DOHH2 (cell line): Measurements from ENCODE around the gene TBKBP1.
A peak's percentile ranks its signal among the peaks of the same experiment; 100 is the strongest.

ENCODE experiments used
- H3F3A ChIP-seq: fragments of 200-600 bp; sonication (generic), shearing (Covaris generic); 2 replicates; pipeline ENCODE4 v1.6.0; 2016; ENCODE audit warnings: antibody characterized with exemption, mild to moderate bottlenecking; ENCODE audit not compliant: control insufficient read depth, insufficient read depth
- H3K27ac ChIP-seq: fragments of 200-600 bp; sonication (generic); 2 replicates; pipeline ENCODE4 v1.5.1; 2014; ENCODE audit warnings: low read depth, mild to moderate bottlenecking, low read length, moderate library complexity
- H3K27me3 ChIP-seq: fragments of 200-600 bp; sonication (generic); 2 replicates; pipeline ENCODE4 v1.6.1; 2014; ENCODE audit warnings: mild to moderate bottlenecking, low read length, mixed read lengths; ENCODE audit not compliant: control insufficient read depth
- H3K36me3 ChIP-seq: fragments of 200-600 bp; sonication (generic); 2 replicates; pipeline ENCODE4 v1.6.1; 2014; ENCODE audit warnings: mild to moderate bottlenecking, low read length, moderate library complexity, mixed read lengths; ENCODE audit not compliant: control insufficient read depth
- H3K4me1 ChIP-seq: fragments of 200-600 bp; sonication (generic); 2 replicates; pipeline ENCODE4 v1.6.1; 2014; ENCODE audit warnings: mild to moderate bottlenecking, low read length, mixed read lengths; ENCODE audit not compliant: control insufficient read depth
- H3K4me2 ChIP-seq: fragments of 200-600 bp; sonication (generic); 2 replicates; pipeline ENCODE4 v1.6.0; 2014; ENCODE audit warnings: mild to moderate bottlenecking, low read length, moderate library complexity
- H3K4me3 ChIP-seq: fragments of 200-600 bp; sonication (generic); 2 replicates; pipeline ENCODE4 v1.5.1; 2014; ENCODE audit warnings: mild to moderate bottlenecking, low read length, mixed read lengths
- H3K79me2 ChIP-seq: fragments of 200-600 bp; sonication (generic); 2 replicates; pipeline ENCODE4 v1.6.1; 2014; ENCODE audit warnings: mild to moderate bottlenecking, low read length, mixed read lengths; ENCODE audit not compliant: control insufficient read depth
- H3K9me2 ChIP-seq: fragments of 200-600 bp; sonication (generic); replicated peaks from 2 replicates; pipeline ENCODE4 v1.6.1; 2014; ENCODE audit warnings: mild to moderate bottlenecking, low read length, mixed read lengths; ENCODE audit not compliant: control insufficient read depth
- H3K9me3 ChIP-seq: fragments of 200-600 bp; sonication (generic); 2 replicates; pipeline ENCODE4 v1.6.1; 2014; ENCODE audit warnings: antibody characterized with exemption, low read length, mixed read lengths; ENCODE audit not compliant: control insufficient read depth, insufficient read depth
- H4K20me1 ChIP-seq: fragments of 200-600 bp; sonication (generic); 2 replicates; pipeline ENCODE4 v1.6.0; 2014; ENCODE audit warnings: low read depth, mild to moderate bottlenecking, antibody characterized with exemption, low read length, moderate library complexity; ENCODE audit not compliant: control insufficient read depth, insufficient read depth
- EZH2phosphoT487 ChIP-seq: fragments of 200-600 bp; sonication (generic); IDR thresholded peaks from 2 replicates; pipeline ENCODE4 v1.6.1; 2017; ENCODE audit warnings: borderline replicate concordance, mild to moderate bottlenecking, antibody characterized with exemption, low read length, moderate library complexity, mixed read lengths
- TF ChIP-seq, protein P1 (sequence below): fragments of 200-600 bp; sonication (generic); IDR thresholded peaks from one replicate; pipeline ENCODE4 v1.5.1; 2014; ENCODE audit warnings: antibody characterized with exemption, mild to moderate bottlenecking, low read depth, low read length; ENCODE audit not compliant: poor library complexity, severe bottlenecking

Gene TBKBP1

DNA sequence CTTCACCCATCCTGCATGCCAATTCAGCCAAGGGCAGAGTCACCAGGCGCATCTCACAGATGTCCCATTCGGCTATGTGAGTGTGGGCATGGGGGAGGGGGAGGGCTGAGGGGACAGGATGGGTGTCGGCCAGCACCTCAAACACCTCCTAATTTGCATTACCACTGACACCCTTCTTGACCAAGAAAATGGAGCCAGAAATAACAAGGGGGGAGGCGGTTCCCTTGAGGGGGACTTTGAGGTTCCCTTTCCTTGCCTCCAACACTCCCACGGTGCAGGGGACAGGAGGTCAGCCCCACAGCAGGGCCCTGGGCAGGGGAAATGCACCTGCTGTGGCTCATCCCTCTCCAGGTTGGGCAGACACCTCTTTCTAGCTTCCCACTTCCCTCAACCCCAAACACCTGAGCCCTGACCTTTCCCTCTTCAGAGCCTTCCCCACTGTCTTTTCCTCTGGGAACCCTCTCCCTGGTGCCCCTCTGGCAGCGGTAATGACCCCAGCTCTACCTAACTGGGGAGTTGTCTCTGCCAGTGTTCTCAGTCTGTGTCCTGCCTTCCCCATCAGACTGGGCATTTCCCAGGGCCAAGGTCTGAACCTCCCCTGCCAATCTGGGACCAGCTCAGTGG lies 20.9 kb downstream of the TBKBP1 start:
- H3K27me3 ChIP-seq = peaks cover 44% of the 10 kb centered on the region

DNA sequence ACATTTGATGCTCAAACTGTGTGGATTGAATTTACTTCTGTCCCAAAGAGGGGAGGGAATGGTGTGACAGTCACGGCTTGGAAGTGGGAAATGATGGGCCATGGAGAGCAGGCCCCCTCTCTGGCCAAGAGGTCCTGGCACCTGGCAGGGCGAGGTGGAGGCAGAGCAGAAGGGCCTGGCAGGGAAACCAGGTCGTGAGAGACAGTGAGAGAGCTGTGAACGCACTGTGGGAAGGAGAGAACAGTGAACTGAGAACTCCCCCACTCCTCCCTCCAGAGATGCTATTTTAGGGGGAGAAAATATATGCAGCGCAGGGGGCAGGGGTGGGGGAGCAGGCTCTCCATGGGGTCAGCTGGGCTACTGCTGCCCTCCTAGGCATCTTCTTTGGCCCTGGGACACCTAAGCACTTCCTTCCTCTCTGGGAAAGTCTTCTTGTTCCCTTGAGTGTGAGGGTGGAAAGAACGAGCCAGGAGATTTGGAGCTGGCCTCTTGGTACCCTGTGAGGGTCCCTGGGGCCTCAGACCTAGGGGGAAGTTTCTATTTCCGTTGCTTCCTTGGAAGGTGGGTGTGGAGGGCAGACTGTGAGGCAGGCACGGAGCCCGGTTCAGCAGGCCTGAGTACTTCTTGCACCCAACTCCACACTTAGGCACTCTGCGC lies 21.8 kb downstream of the TBKBP1 start:
- Histone ChIP-seq H3K4me1 (peaks cover 23% of the 10 kb centered on the region), H3K4me2 (no peak overlapping the region), H3K27me3 (peaks cover 53% of the 10 kb centered on the region), H3K4me3 (no peak overlapping the region), H4K20me1 (no peaks in the 10 kb centered on the region; the same call in 1 of the 2 replicates), H3K27ac (no peak overlapping the region), H3K79me2 (no peaks in the 10 kb centered on the region), H3K9me2 (no peaks in the 10 kb centered on the region), H3K36me3 (no peaks in the 10 kb centered on the region), H3K9me3 (no peaks in the 10 kb centered on the region), H3F3A (no peaks in the 10 kb centered on the region)
- no peak for TF ChIP-seq EZH2phosphoT487
- TF ChIP-seq, protein P1, sequence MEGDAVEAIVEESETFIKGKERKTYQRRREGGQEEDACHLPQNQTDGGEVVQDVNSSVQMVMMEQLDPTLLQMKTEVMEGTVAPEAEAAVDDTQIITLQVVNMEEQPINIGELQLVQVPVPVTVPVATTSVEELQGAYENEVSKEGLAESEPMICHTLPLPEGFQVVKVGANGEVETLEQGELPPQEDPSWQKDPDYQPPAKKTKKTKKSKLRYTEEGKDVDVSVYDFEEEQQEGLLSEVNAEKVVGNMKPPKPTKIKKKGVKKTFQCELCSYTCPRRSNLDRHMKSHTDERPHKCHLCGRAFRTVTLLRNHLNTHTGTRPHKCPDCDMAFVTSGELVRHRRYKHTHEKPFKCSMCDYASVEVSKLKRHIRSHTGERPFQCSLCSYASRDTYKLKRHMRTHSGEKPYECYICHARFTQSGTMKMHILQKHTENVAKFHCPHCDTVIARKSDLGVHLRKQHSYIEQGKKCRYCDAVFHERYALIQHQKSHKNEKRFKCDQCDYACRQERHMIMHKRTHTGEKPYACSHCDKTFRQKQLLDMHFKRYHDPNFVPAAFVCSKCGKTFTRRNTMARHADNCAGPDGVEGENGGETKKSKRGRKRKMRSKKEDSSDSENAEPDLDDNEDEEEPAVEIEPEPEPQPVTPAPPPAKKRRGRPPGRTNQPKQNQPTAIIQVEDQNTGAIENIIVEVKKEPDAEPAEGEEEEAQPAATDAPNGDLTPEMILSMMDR = no peak

More for the DNA sequence above, 20.9 kb downstream of the TBKBP1 start:
- no peaks in the 10 kb centered on the region for H3F3A ChIP-seq
- no peak overlapping the region for H3K27ac ChIP-seq
- no peaks in the 10 kb centered on the region; the same call in 1 of the 2 replicates for H4K20me1 ChIP-seq
- H3K4me3 ChIP-seq = no peak overlapping the region
- H3K36me3 ChIP-seq = no peaks in the 10 kb centered on the region
- H3K4me1 ChIP-seq = peaks cover 23% of the 10 kb centered on the region
- no peaks in the 10 kb centered on the region for H3K9me3 ChIP-seq
- no peaks in the 10 kb centered on the region for H3K9me2 ChIP-seq
- H3K4me2 ChIP-seq = peak overlapping the region; percentile 7; the same call in 1 of the 2 replicates
- no peaks in the 10 kb centered on the region for H3K79me2 ChIP-seq
- TF ChIP-seq, protein P1 = no peak
- no peak for TF ChIP-seq EZH2phosphoT487

DNA sequence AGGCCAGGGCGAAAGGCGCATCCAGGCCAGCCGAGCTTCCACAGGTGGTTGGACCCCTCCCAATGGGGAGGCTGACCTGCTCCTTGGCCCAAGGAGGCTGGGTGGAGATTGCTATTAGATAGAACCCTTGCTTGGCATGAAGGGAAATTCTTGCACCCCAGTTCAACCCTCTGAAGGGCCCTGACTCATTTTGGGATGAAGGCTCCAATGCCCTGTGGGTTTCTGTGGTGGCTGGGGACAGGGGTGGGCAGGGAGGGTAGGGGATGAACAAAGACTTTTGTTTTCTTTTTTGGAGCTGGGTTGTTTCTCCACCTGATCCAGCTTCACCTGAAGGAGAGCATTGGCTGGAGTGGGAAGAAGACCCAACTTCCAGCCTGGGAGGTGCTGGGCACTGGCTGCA lies 22.4 kb downstream of the TBKBP1 start:
- H3K4me3 ChIP-seq = no peak overlapping the region
- no peak overlapping the region for H3K4me2 ChIP-seq
- H4K20me1 ChIP-seq = no peaks in the 10 kb centered on the region; the same call in 1 of the 2 replicates
- peaks cover 59% of the 10 kb centered on the region for H3K27me3 ChIP-seq
- H3K27ac ChIP-seq = no peak overlapping the region
- H3K9me3 ChIP-seq = no peaks in the 10 kb centered on the region
- peaks cover 23% of the 10 kb centered on the region for H3K4me1 ChIP-seq
- H3K9me2 ChIP-seq = no peaks in the 10 kb centered on the region
- TF ChIP-seq, protein P1 = no peak
- TF ChIP-seq EZH2phosphoT487 = no peak
- H3K79me2 ChIP-seq = no peaks in the 10 kb centered on the region
- H3F3A ChIP-seq = no peaks in the 10 kb centered on the region
- H3K36me3 ChIP-seq = no peaks in the 10 kb centered on the region
